SU-DHL-6 (cell line): ENCODE data around the gene TSGA10.

ENCODE experiments used
- H2AFZ ChIP-seq: fragments of 200-600 bp; sonication (generic); 2 replicates; pipeline ENCODE4 v1.6.1; 2014; ENCODE audit warnings: low read depth, mild to moderate bottlenecking, moderate library complexity, mixed read lengths, antibody characterized with exemption, low read length; ENCODE audit not compliant: severe bottlenecking
- H3F3A ChIP-seq: fragments of 200-600 bp; shearing (Covaris generic); 2 replicates; pipeline ENCODE4 v1.6.0; 2016; ENCODE audit warnings: antibody characterized with exemption, mild to moderate bottlenecking; ENCODE audit not compliant: insufficient read depth
- H3K27ac ChIP-seq: fragments of 200-600 bp; sonication (generic); 2 replicates; pipeline ENCODE4 v1.5.1; 2016; ENCODE audit warnings: low read depth, mild to moderate bottlenecking, low read length, moderate library complexity, mixed read lengths
- H3K27me3 ChIP-seq: fragments of 200-600 bp; sonication (generic), shearing (Covaris generic); 2 replicates; pipeline ENCODE4 v1.6.0; 2014; ENCODE audit warnings: mild to moderate bottlenecking, low read length
- H3K36me3 ChIP-seq: fragments of 200-600 bp; sonication (generic); 2 replicates; pipeline ENCODE4 v1.6.1; 2014; ENCODE audit warnings: mild to moderate bottlenecking, low read length, mixed read lengths
- H3K4me2 ChIP-seq: fragments of 300-600, 200-600 bp; shearing (Covaris generic), sonication (generic); 2 replicates; pipeline ENCODE4 v1.6.0; 2014; ENCODE audit warnings: low read length, low read depth, mild to moderate bottlenecking; ENCODE audit not compliant: poor library complexity, severe bottlenecking
- H3K4me3 ChIP-seq: fragments of 200-600 bp; sonication (generic); 2 replicates; pipeline ENCODE4 v1.5.1; 2014; ENCODE audit warnings: antibody characterized with exemption, low read length, mild to moderate bottlenecking, mixed read lengths; ENCODE audit not compliant: insufficient read depth, poor library complexity, severe bottlenecking
- H3K79me2 ChIP-seq: fragments of 200-600 bp; sonication (generic); 2 replicates; pipeline ENCODE4 v1.6.1; 2014; ENCODE audit warnings: mild to moderate bottlenecking, low read length, moderate library complexity; ENCODE audit not compliant: insufficient read depth
- H3K9ac ChIP-seq: fragments of 200-600 bp; sonication (generic); 2 replicates; pipeline ENCODE4 v1.7.0; 2014; ENCODE audit warnings: mild to moderate bottlenecking, low read length
- H3K9me2 ChIP-seq: fragments of 200-600 bp; sonication (generic); replicated peaks from 2 replicates; pipeline ENCODE4 v1.6.1; 2014; ENCODE audit warnings: low read length; ENCODE audit not compliant: insufficient read depth
- H3K9me3 ChIP-seq: fragments of 200-600 bp; sonication (generic); 2 replicates; pipeline ENCODE4 v1.6.1; 2014; ENCODE audit warnings: low read length, mixed read lengths; ENCODE audit not compliant: insufficient read depth
- H4K20me1 ChIP-seq: fragments of 200-600 bp; sonication (generic); 2 replicates; pipeline ENCODE4 v1.6.1; 2014; ENCODE audit warnings: low read depth, mild to moderate bottlenecking, antibody characterized with exemption, low read length, moderate library complexity, mixed read lengths
- EZH2phosphoT487 ChIP-seq: fragments of 200-600 bp; sonication (generic), shearing (Covaris generic); conservative IDR thresholded peaks from 2 replicates; pipeline ENCODE4 v1.6.1; 2018; ENCODE audit warnings: mild to moderate bottlenecking, antibody characterized with exemption, low read length, moderate library complexity, mixed read lengths
- TF ChIP-seq, protein P1 (sequence below): fragments of 200-600 bp; sonication (generic); IDR thresholded peaks from one replicate; pipeline ENCODE4 v1.5.1; 2017; ENCODE audit warnings: antibody characterized with exemption, mild to moderate bottlenecking, low read length, moderate library complexity; ENCODE audit not compliant: insufficient read depth, poor library complexity, severe bottlenecking

TSGA10 gene

GRCh38 chr2:99032786-99033185, 122.0 kb downstream of the TSGA10 start:
- no peaks in the 10 kb centered on the region for H3K9me2 ChIP-seq
- TF ChIP-seq, protein P1, sequence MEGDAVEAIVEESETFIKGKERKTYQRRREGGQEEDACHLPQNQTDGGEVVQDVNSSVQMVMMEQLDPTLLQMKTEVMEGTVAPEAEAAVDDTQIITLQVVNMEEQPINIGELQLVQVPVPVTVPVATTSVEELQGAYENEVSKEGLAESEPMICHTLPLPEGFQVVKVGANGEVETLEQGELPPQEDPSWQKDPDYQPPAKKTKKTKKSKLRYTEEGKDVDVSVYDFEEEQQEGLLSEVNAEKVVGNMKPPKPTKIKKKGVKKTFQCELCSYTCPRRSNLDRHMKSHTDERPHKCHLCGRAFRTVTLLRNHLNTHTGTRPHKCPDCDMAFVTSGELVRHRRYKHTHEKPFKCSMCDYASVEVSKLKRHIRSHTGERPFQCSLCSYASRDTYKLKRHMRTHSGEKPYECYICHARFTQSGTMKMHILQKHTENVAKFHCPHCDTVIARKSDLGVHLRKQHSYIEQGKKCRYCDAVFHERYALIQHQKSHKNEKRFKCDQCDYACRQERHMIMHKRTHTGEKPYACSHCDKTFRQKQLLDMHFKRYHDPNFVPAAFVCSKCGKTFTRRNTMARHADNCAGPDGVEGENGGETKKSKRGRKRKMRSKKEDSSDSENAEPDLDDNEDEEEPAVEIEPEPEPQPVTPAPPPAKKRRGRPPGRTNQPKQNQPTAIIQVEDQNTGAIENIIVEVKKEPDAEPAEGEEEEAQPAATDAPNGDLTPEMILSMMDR = no peak
- TF ChIP-seq EZH2phosphoT487 = no peak
- no peaks in the 10 kb centered on the region for H3K36me3 ChIP-seq
- no peak overlapping the region for H3K9ac ChIP-seq
- no peaks in the 10 kb centered on the region for H3K9me3 ChIP-seq
- H3K79me2 ChIP-seq = no peaks in the 10 kb centered on the region
- no peaks in the 10 kb centered on the region for H3F3A ChIP-seq
- no peak overlapping the region for H2AFZ ChIP-seq
- no peaks in the 10 kb centered on the region for H4K20me1 ChIP-seq
- no peaks in the 10 kb centered on the region for H3K27me3 ChIP-seq
- no peak overlapping the region for H3K4me3 ChIP-seq
- H3K27ac ChIP-seq = no peak overlapping the region
- no peak overlapping the region for H3K4me2 ChIP-seq

- no peaks in the 10 kb centered on the region for H3K9me2 ChIP-seq
- H3F3A ChIP-seq = no peaks in the 10 kb centered on the region
- no peak overlapping the region for H3K4me2 ChIP-seq
- H3K36me3 ChIP-seq = no peaks in the 10 kb centered on the region
- no peaks in the 10 kb centered on the region for H3K9me3 ChIP-seq
- H3K79me2 ChIP-seq = no peaks in the 10 kb centered on the region
- no peak overlapping the region for H2AFZ ChIP-seq
- no peak for TF ChIP-seq EZH2phosphoT487
- TF ChIP-seq, protein P1 = no peak
- H3K27ac ChIP-seq = no peak overlapping the region
- no peaks in the 10 kb centered on the region for H4K20me1 ChIP-seq
- H3K9ac ChIP-seq = no peak overlapping the region
- no peaks in the 10 kb centered on the region for H3K27me3 ChIP-seq
- H3K4me3 ChIP-seq = no peak overlapping the region
These were observed 122.7 kb downstream of the TSGA10 start for GRCh38 chr2:99032001-99032400.

- Histone ChIP-seq H3K9me3 (no peaks in the 10 kb centered on the region), H3K4me2 (no peak overlapping the region), H2AFZ (no peak overlapping the region), H3K9ac (no peak overlapping the region), H3K4me3 (no peak overlapping the region), H4K20me1 (no peaks in the 10 kb centered on the region), H3K27ac (no peak overlapping the region), H3K79me2 (no peaks in the 10 kb centered on the region), H3F3A (no peaks in the 10 kb centered on the region), H3K9me2 (no peaks in the 10 kb centered on the region), H3K27me3 (no peaks in the 10 kb centered on the region), H3K36me3 (no peaks in the 10 kb centered on the region)
- TF ChIP-seq, protein P1 = no peak
- TF ChIP-seq EZH2phosphoT487 = no peak
These were observed 123.3 kb downstream of the TSGA10 start for GRCh38 chr2:99031481-99031880.
